ENCODE results near the gene AGR3. TPM values are rescaled to one million over a fixed set of nuclear protein-coding genes. Genes with fewer than 3 reads are reported as not detected.

Gene AGR3
- total RNA-seq, 1 donor from 2014 or later = not detected

DNA sequence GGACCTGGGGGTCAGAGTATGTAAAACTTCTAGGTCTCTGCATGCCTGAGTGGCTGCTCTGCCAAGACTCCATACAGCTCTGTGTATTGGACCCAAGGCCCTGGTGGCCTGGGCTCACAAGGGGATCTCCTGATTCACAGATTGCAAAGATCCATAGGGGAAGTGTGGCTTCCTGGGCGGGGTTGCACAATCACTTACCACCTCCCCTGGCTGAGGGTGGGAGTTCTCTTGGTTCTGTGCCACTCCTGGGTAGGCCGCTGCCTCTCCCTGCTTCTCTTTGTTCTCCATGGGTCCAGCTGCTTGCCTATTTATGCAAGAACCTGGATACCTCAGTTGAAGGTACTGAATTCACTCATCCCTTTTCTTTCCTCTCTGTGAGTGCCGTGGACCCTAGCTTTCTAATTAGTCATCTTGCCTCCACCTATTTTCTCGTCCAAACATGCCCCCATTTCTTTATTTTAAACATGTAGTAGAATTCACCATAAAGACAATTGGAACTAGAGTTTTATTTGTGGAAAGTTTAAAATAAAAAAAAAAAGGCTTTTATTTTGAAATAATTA lies 18.5 kb upstream of the AGR3 start:
- intact Hi-C loops (cut with micrococcal nuclease) = no loop called here
- ChIA-PET CTCF (interaction anchor here (0.8 to 1.1 kb wide), 2 partner anchors 9 to 18 kb away, joined by 3 read pairs; no protein-coding TSS in a partner anchor), POLR2A (no interaction called here)
- H3K9me3 Mint-ChIP-seq = peaks cover 6% of the 10 kb centered on the region
- no peaks in the 10 kb centered on the region for H3K4me1 Mint-ChIP-seq
- H3K27ac Mint-ChIP-seq = no peak overlapping the region
- no peaks in the 10 kb centered on the region for H3K27me3 Mint-ChIP-seq
- no peaks in the 10 kb centered on the region for H3K36me3 Mint-ChIP-seq (ENCODE audit: low read depth)
- H3K4me3 Mint-ChIP-seq = no peak overlapping the region
- ATAC-seq (ENCODE audit: low read depth) (no peak), DNase-seq (no peak)
- TF ChIP-seq, protein P1, sequence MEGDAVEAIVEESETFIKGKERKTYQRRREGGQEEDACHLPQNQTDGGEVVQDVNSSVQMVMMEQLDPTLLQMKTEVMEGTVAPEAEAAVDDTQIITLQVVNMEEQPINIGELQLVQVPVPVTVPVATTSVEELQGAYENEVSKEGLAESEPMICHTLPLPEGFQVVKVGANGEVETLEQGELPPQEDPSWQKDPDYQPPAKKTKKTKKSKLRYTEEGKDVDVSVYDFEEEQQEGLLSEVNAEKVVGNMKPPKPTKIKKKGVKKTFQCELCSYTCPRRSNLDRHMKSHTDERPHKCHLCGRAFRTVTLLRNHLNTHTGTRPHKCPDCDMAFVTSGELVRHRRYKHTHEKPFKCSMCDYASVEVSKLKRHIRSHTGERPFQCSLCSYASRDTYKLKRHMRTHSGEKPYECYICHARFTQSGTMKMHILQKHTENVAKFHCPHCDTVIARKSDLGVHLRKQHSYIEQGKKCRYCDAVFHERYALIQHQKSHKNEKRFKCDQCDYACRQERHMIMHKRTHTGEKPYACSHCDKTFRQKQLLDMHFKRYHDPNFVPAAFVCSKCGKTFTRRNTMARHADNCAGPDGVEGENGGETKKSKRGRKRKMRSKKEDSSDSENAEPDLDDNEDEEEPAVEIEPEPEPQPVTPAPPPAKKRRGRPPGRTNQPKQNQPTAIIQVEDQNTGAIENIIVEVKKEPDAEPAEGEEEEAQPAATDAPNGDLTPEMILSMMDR (IDR thresholded peaks at IDR 0.05) = no peak

- POLR2A ChIA-PET = no interaction called here
- no peak for DNase-seq
- H3K36me3 Mint-ChIP-seq (ENCODE audit: low read depth) = no peaks in the 10 kb centered on the region
- TF ChIP-seq, protein P1 (IDR thresholded peaks at IDR 0.05) = no peak
- ATAC-seq (ENCODE audit: low read depth) = no peak
- intact Hi-C loops (cut with micrococcal nuclease) = loop anchor here (1.0 to 5.0 kb wide), 3 partner anchors 26 to 1455 kb away; no protein-coding TSS in a partner anchor
- H3K27me3 Mint-ChIP-seq = no peaks in the 10 kb centered on the region
- H3K9me3 Mint-ChIP-seq = no peaks in the 10 kb centered on the region
- H3K4me1 Mint-ChIP-seq = peaks cover 4% of the 10 kb centered on the region
- H3K27ac Mint-ChIP-seq = no peak overlapping the region
- CTCF ChIA-PET = interaction anchor here (0.7 to 2.0 kb wide), 8 partner anchors 8 to 1455 kb away, joined by 3 to 21 read pairs (median 4); no protein-coding TSS in a partner anchor
- no peak overlapping the region for H3K4me3 Mint-ChIP-seq
Measured at GRCh38 chr7:16891874-16892643, 10.3 kb upstream of the AGR3 start.

DNA sequence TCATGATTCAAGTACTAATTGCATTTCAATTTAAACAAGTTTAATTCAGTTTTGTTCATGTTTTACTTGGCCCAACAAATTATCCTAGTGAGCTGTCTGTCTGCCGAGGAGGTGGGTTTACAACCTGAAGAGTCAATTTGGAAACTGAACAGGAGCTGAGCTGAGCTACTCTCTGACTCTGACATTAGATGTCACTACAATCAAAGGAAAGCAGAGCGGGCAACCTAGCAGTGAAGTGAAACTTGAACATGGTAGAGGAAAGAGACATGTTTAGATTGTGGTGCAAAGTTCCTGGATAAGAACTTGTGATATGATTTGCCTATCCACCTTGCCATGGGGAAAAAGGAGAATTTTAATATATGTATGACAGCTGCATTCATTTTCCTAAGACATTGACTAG lies 9.6 kb upstream of the AGR3 start:
- peak; percentile 45 for ATAC-seq (ENCODE audit: low read depth)
- Mint-ChIP-seq H3K4me3 (no peak overlapping the region), H3K9me3 (no peaks in the 10 kb centered on the region), H3K36me3 (ENCODE audit: low read depth) (no peaks in the 10 kb centered on the region), H3K27ac (no peak overlapping the region), H3K4me1 (peaks cover 4% of the 10 kb centered on the region), H3K27me3 (no peaks in the 10 kb centered on the region)
- TF ChIP-seq, protein P1 (IDR thresholded peaks at IDR 0.05) = no peak
- POLR2A ChIA-PET = no interaction called here
- CTCF ChIA-PET = interaction anchor here (0.7 to 1.7 kb wide), 6 partner anchors 8 to 1456 kb away, joined by 3 to 21 read pairs (median 3); no protein-coding TSS in a partner anchor
- intact Hi-C loops (cut with micrococcal nuclease) = loop anchor here (1.0 to 5.0 kb wide), 3 partner anchors 27 to 1456 kb away; no protein-coding TSS in a partner anchor
- no peak for DNase-seq

DNA sequence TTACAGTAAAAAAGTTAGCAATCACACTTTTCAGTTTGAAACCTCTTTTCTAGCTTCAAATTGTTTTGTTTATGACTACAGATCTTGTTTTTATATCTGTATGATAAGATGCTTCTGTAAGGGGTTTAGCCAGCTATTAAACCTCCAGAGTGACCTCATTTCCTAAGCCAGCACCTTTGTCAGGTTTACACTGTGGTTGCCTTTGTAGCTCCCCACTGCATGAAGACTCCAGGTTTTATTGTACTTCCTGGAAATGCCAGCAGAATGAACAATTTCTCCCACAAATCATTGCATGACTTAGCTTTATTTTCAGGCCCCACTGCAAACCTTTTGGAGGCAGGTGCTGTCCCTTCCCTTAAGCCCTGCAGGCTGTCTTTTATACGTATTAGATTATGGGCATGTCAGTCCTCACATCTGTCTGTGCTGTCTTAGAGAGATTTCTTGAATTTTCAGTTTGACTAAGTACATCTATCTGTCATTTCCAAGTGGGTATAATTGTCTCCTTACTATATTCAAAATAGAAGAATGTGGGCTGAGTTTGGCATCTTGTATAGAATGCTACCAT lies 8.2 kb upstream of the AGR3 start:
- H3K27ac Mint-ChIP-seq = no peak overlapping the region
- no peak for ATAC-seq (ENCODE audit: low read depth)
- H3K36me3 Mint-ChIP-seq (ENCODE audit: low read depth) = no peaks in the 10 kb centered on the region
- no peak overlapping the region for H3K4me3 Mint-ChIP-seq
- intact Hi-C loops (cut with micrococcal nuclease) = loop anchor here (5.0 kb wide), 2 partner anchors 412 to 1457 kb away; no protein-coding TSS in a partner anchor
- H3K4me1 Mint-ChIP-seq = peaks cover 4% of the 10 kb centered on the region
- no peak for DNase-seq
- no peaks in the 10 kb centered on the region for H3K9me3 Mint-ChIP-seq
- ChIA-PET POLR2A (no interaction called here), CTCF (interaction anchor here (1.5 kb wide), 1 partner anchor 28 kb away, joined by 7 read pairs; no protein-coding TSS in a partner anchor)
- TF ChIP-seq, protein P1 (IDR thresholded peaks at IDR 0.05) = no peak
- H3K27me3 Mint-ChIP-seq = no peaks in the 10 kb centered on the region

- Mint-ChIP-seq H3K4me3 (no peak overlapping the region), H3K9me3 (no peaks in the 10 kb centered on the region), H3K36me3 (ENCODE audit: low read depth) (no peaks in the 10 kb centered on the region), H3K27ac (no peak overlapping the region), H3K4me1 (peaks cover 4% of the 10 kb centered on the region), H3K27me3 (no peaks in the 10 kb centered on the region)
- CTCF ChIA-PET = interaction anchor here (1.5 kb wide), 1 partner anchor 28 kb away, joined by 7 read pairs; no protein-coding TSS in a partner anchor
- ATAC-seq (ENCODE audit: low read depth) (no peak), DNase-seq (no peak)
- TF ChIP-seq, protein P1 (IDR thresholded peaks at IDR 0.05) = no peak
- intact Hi-C loops (cut with micrococcal nuclease) = no loop called here
- POLR2A ChIA-PET = no interaction called here
Measured at GRCh38 chr7:16889305-16889704, 7.5 kb upstream of the AGR3 start.
